ENCODE results near the gene KANSL1. TPM values are rescaled to one million over a fixed set of nuclear protein-coding genes. Genes with fewer than 3 reads are reported as not detected.
"Not testable (repeated sequence)": the region's sequence is repeated elsewhere in the genome, so short reads cannot be mapped to it uniquely, and the experiment has no call there.

KANSL1 gene
- total and polyA plus RNA-seq, 3 experiments from 2014 or later: 20.9 to 70.7 (median 69.2) TPM

DNA sequence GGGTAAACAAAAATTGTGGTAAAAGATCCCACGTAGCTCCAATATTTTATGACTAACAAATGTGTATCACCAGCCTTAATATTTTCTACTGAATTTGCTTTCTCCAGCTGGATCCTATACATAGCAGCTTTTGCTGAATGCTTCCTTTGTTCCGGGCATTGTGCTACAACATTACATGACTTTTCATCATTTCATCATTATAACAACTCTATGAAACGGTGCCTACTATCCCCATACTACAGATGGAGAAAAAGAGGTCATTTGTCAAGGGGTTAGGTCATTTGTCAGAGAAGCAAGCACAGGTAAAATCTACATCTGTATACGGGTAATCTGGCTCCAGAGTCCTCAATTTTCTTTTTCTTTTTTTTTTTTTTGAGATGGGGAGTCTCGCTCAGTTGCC is 74.3 kb downstream of the KANSL1 start:
- POLR2A ChIA-PET: interaction anchor here (1.0 kb wide), 1 partner anchor 27 kb away, joined by 3 read pairs; no protein-coding TSS in a partner anchor
- CTCF ChIA-PET: no interaction called here
- H3K36me3 Mint-ChIP-seq: peaks cover 0 to 16% (median 0%) of the 10 kb centered on the region in 3 donors

DNA sequence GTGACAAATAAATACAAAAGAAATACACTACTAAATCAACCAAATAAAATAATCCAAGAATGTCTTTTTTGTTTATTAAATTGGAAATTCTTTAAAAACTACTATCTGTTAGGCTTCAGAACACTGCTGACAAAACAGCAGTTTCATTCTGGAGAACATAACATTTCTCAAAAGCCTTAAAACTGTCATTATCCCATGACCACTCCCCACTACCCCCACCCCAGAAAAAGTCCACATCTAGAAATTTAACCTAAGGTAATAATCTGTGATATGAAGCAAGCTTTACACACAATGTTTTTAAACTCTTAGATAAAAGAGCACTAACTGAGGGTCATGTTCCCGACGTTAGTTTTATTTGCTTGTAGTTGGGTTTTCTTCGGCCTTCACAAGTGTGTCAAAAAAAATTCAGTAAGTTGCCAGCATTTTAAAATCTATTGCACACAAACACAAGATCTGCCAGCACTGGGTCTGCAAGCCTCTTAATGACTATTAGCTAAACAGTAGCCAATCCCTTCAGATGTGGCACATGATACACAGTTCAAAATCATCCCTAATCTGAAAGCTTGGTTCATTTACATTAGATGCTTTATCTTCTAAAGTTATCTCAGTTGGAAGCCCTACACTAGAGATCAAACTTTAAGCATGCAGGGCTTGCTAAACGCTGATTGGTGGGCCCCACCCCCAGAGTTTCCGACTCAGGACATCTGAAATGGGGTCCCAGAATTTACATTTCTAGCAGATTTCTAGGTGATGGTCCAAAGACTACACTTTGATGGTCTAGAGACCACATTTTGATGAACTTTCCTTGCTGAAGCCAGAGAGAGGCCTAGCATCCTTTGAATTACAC is 75.2 kb downstream of the KANSL1 start:
- DNase-seq: no peak
- POLR2A ChIA-PET: no interaction called here
- Histone ChIP-seq H3K4me3 (ENCODE audit: low read length) (no peak overlapping the region), H3K4me1 (ENCODE audit: insufficient read depth, low read length) (peaks cover 73% of the 10 kb centered on the region), H3K9me3 (ENCODE audit: low read length) (no peaks in the 10 kb centered on the region), H3K36me3 (ENCODE audit: insufficient read depth, low read length) (no peaks in the 10 kb centered on the region), H3K27me3 (ENCODE audit: insufficient read depth, low read length, poor library complexity, severe bottlenecking) (no peaks in the 10 kb centered on the region), H3K27ac (ENCODE audit: low read depth, low read length) (no peak overlapping the region)
- CTCF ChIA-PET: no interaction called here
- Mint-ChIP-seq H3K4me3 (peak overlapping the region in 2 of 7 donors; percentile 10 to 15), H3K27me3 (no peaks in the 10 kb centered on the region), H3K27ac (peak overlapping the region in 5 of 8 donors; percentile 26 to 57 (median 30)), H3K36me3 (peaks cover 0 to 12% (median 0%) of the 10 kb centered on the region in 3 donors), H3K9me3 (no peaks in the 10 kb centered on the region), H3K4me1 (peaks cover 87 to 98% (median 94%) of the 10 kb centered on the region in 3 donors)

More for the DNA sequence above, 74.3 kb downstream of the KANSL1 start:
- Mint-ChIP-seq H3K4me1 (peaks cover 85 to 98% (median 94%) of the 10 kb centered on the region in 3 donors), H3K9me3 (no peaks in the 10 kb centered on the region), H3K27ac (peak overlapping the region in 5 of 8 donors; percentile 26 to 57 (median 36)), H3K4me3 (peak overlapping the region in 3 of 7 donors; percentile 4 to 33 (median 7)), H3K27me3 (no peaks in the 10 kb centered on the region)
- H3K27me3 ChIP-seq (ENCODE audit: insufficient read depth, low read length, poor library complexity, severe bottlenecking): no peaks in the 10 kb centered on the region
- H3K36me3 ChIP-seq (ENCODE audit: insufficient read depth, low read length): no peaks in the 10 kb centered on the region
- no peak overlapping the region for H3K27ac ChIP-seq (ENCODE audit: low read depth, low read length)
- no peak overlapping the region for H3K4me3 ChIP-seq (ENCODE audit: low read length)
- no peak for DNase-seq
- peaks cover 75% of the 10 kb centered on the region for H3K4me1 ChIP-seq (ENCODE audit: insufficient read depth, low read length)
- no peaks in the 10 kb centered on the region for H3K9me3 ChIP-seq (ENCODE audit: low read length)

DNA sequence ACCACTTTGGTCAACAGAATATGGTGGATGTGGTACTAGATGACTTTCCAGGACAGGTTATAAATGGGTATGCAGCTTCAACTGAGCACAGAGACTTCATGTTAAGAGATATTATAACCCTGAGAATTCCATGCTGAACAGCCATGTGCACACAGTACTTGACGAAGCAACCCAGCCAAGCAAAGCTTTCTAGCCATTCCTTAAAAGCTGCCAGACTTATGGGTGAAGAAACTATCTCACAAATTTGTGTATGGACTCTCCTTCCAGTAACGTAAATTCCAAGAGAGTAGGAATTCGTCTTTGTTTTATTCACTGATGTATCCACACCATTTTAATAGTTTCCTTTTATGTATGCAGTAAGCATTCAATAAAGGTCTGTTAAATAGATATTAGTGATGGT is 76.1 kb downstream of the KANSL1 start:
- H3K27ac Mint-ChIP-seq: peak overlapping the region in 4 of 8 donors; percentile 9 to 69 (median 29)
- CTCF ChIA-PET: no interaction called here
- no peaks in the 10 kb centered on the region for H3K9me3 Mint-ChIP-seq
- Histone ChIP-seq H3K27ac (ENCODE audit: low read depth, low read length) (no peak overlapping the region), H3K9me3 (ENCODE audit: low read length) (no peaks in the 10 kb centered on the region), H3K4me3 (ENCODE audit: low read length) (no peak overlapping the region), H3K36me3 (ENCODE audit: insufficient read depth, low read length) (no peaks in the 10 kb centered on the region), H3K27me3 (ENCODE audit: insufficient read depth, low read length, poor library complexity, severe bottlenecking) (no peaks in the 10 kb centered on the region), H3K4me1 (ENCODE audit: insufficient read depth, low read length) (peaks cover 70% of the 10 kb centered on the region)
- POLR2A ChIA-PET: interaction anchor here (1.0 kb wide), 1 partner anchor 24 kb away, joined by 3 read pairs; no protein-coding TSS in a partner anchor
- peaks cover 0 to 15% (median 0%) of the 10 kb centered on the region in 3 donors for H3K36me3 Mint-ChIP-seq
- H3K27me3 Mint-ChIP-seq: no peaks in the 10 kb centered on the region
- peaks cover 84 to 96% (median 93%) of the 10 kb centered on the region in 3 donors for H3K4me1 Mint-ChIP-seq
- no peak for DNase-seq
- peak overlapping the region in 1 of 7 donors; percentile 3 for H3K4me3 Mint-ChIP-seq

DNA sequence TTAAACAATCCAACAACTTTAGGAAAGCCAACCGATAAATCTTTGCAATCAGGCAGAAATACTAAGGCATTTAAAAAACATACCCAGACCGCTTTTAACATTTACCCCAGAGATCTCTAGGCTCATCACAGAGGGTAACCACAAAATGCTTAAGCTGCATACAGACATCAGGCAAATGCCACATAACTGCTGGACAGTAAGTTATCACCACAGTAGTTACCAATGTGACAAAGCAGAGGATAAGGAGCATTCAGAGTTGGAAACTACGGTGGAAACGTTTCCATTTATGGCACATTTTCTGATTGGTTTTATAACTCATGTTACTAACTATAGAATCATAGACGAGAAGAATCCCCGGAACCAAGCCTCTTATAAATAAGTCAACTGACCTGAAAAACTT is 77.5 kb downstream of the KANSL1 start:
- Mint-ChIP-seq H3K4me3 (peak overlapping the region in 2 of 7 donors; percentile 2 to 4), H3K9me3 (no peaks in the 10 kb centered on the region), H3K27ac (peak overlapping the region in 2 of 8 donors; percentile 18 to 52), H3K27me3 (no peaks in the 10 kb centered on the region), H3K4me1 (peaks cover 83 to 95% (median 93%) of the 10 kb centered on the region in 3 donors), H3K36me3 (peaks cover 0 to 17% (median 0%) of the 10 kb centered on the region in 3 donors)
- no peak for DNase-seq
- no peak overlapping the region for H3K27ac ChIP-seq (ENCODE audit: low read depth, low read length)
- H3K36me3 ChIP-seq (ENCODE audit: insufficient read depth, low read length): no peaks in the 10 kb centered on the region
- no peaks in the 10 kb centered on the region for H3K27me3 ChIP-seq (ENCODE audit: insufficient read depth, low read length, poor library complexity, severe bottlenecking)
- POLR2A ChIA-PET: no interaction called here
- H3K4me1 ChIP-seq (ENCODE audit: insufficient read depth, low read length): peaks cover 70% of the 10 kb centered on the region
- CTCF ChIA-PET: no interaction called here
- no peaks in the 10 kb centered on the region for H3K9me3 ChIP-seq (ENCODE audit: low read length)
- H3K4me3 ChIP-seq (ENCODE audit: low read length): no peak overlapping the region

DNA sequence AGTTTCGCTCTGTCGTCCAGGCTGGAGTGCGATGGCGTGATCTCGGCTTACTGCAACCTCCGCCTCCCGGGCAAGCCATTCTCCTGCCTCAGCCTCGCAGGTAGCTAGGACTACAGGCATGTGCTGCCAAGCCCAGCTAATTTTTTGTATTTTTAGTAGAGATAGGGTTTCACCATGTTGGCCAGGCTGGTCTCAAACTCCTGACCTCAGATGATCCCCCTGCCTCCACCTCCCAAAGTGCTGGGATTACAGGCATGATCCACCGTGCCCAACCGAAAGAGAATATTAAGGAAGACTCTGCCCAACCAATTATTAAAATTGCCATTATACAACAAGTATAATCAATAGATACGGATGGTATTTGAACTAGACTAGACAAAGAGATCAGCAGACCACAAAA is 82.0 kb downstream of the KANSL1 start:
- Mint-ChIP-seq H3K36me3 (peaks cover 0 to 14% (median 0%) of the 10 kb centered on the region in 3 donors), H3K4me3 (peak overlapping the region in 2 of 7 donors; percentile 8 to 9), H3K4me1 (peaks cover 88 to 96% (median 94%) of the 10 kb centered on the region in 3 donors), H3K27ac (peak overlapping the region in 3 of 8 donors; percentile 9 to 58 (median 12))
- H3K36me3 ChIP-seq (ENCODE audit: insufficient read depth, low read length); H3K9me3 ChIP-seq (ENCODE audit: low read length); H3K27ac ChIP-seq (ENCODE audit: low read depth, low read length); H3K9me3 Mint-ChIP-seq; DNase-seq; CTCF ChIA-PET; POLR2A ChIA-PET; H3K27me3 Mint-ChIP-seq; H3K27me3 ChIP-seq (ENCODE audit: insufficient read depth, low read length, poor library complexity, severe bottlenecking); H3K4me3 ChIP-seq (ENCODE audit: low read length): not testable (repeated sequence)
- H3K4me1 ChIP-seq (ENCODE audit: insufficient read depth, low read length): peaks cover 74% of the 10 kb centered on the region

DNA sequence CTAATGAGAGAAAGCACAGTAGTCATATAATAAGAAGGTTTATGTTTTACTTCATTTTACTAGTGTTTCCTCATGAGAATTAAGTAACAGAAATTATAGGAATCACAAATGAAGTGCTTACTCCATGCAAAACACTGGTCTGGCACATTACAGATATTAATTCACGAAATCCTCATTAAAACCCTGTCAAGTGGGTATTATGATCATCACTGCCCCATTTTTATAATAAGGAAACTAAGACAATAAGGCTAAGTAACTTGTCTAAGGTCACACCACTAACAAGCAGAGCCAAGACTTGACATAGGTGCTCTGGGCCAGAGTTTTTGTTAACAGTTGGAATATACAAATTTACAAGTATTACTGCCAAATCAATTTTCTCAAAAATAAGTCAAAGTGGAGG is 83.0 kb downstream of the KANSL1 start:
- Mint-ChIP-seq H3K4me1 (peaks cover 83 to 96% (median 92%) of the 10 kb centered on the region in 3 donors), H3K4me3 (peak overlapping the region in 1 of 7 donors; percentile 21), H3K36me3 (peaks cover 0 to 9% (median 0%) of the 10 kb centered on the region in 3 donors), H3K9me3 (no peaks in the 10 kb centered on the region), H3K27ac (peak overlapping the region in 3 of 8 donors; percentile 2 to 76 (median 31)), H3K27me3 (no peaks in the 10 kb centered on the region)
- H3K27ac ChIP-seq (ENCODE audit: low read depth, low read length): no peak overlapping the region
- ChIA-PET CTCF (no interaction called here), POLR2A (no interaction called here)
- H3K4me1 ChIP-seq (ENCODE audit: insufficient read depth, low read length): peaks cover 68% of the 10 kb centered on the region
- no peaks in the 10 kb centered on the region for H3K27me3 ChIP-seq (ENCODE audit: insufficient read depth, low read length, poor library complexity, severe bottlenecking)
- no peak for DNase-seq
- H3K9me3 ChIP-seq (ENCODE audit: low read length): no peaks in the 10 kb centered on the region
- no peak overlapping the region for H3K4me3 ChIP-seq (ENCODE audit: low read length)
- H3K36me3 ChIP-seq (ENCODE audit: insufficient read depth, low read length): no peaks in the 10 kb centered on the region

DNA sequence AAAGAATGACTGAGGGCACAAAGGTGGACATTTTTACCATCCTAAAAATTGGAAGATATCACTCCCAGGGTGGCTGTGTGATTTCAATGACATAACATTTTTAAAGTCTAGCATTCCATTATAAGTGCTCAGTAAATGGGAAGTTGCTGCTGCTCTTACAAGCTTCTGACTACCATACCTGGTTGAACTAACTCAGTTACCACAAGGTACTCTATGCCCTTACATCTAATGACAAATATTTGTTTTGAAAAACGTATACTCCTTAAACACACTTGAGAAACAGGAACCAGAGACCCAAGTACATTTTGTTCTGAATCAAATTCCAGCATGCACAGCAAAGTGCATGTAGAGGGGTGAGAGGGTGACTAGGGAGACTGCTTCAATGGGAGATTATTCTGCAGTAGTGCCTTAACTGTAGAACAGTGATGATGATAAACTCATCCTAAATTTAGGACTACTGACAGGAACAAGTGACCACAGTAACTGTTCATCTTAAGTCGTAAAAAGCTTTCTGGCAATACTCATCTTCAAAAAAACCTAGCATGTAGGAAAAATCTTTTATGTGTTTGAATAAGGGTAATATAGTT is 83.5 kb downstream of the KANSL1 start:
- no peaks in the 10 kb centered on the region for H3K27me3 Mint-ChIP-seq
- H3K4me3 Mint-ChIP-seq: peak overlapping the region in 1 of 7 donors; percentile 22
- Histone ChIP-seq H3K4me3 (ENCODE audit: low read length) (no peak overlapping the region), H3K27me3 (ENCODE audit: insufficient read depth, low read length, poor library complexity, severe bottlenecking) (no peaks in the 10 kb centered on the region), H3K27ac (ENCODE audit: low read depth, low read length) (no peak overlapping the region), H3K36me3 (ENCODE audit: insufficient read depth, low read length) (no peaks in the 10 kb centered on the region), H3K4me1 (ENCODE audit: insufficient read depth, low read length) (peaks cover 68% of the 10 kb centered on the region), H3K9me3 (ENCODE audit: low read length) (no peaks in the 10 kb centered on the region)
- CTCF ChIA-PET: interaction anchor here (1.0 to 1.3 kb wide), 2 partner anchors 84 to 107 kb away, joined by 3 to 4 read pairs; partner anchors contain the start of gene KANSL1
- POLR2A ChIA-PET: no interaction called here
- H3K36me3 Mint-ChIP-seq: peaks cover 0 to 6% (median 0%) of the 10 kb centered on the region in 3 donors
- H3K27ac Mint-ChIP-seq: peak overlapping the region in 5 of 8 donors; percentile 13 to 37 (median 22)
- DNase-seq: no peak
- H3K9me3 Mint-ChIP-seq: no peaks in the 10 kb centered on the region
- peaks cover 82 to 96% (median 86%) of the 10 kb centered on the region in 3 donors for H3K4me1 Mint-ChIP-seq

All from CD8-positive, alpha-beta memory T cell (primary cell).